Fibroblast of lung (primary cell): ENCODE results near the gene STAM. TPM values are rescaled to one million over a fixed set of nuclear protein-coding genes. Genes with fewer than 3 reads are reported as not detected.

Experiments
- DNase-seq, 2 donors: peaks; one replicate each; pipeline versions ENCODE4 v3.0.0 to v3.0.0-alpha.2; 2010; ENCODE audit warnings: low read depth in 2 of 2
- H2AFZ ChIP-seq: 2 replicates; pipeline ENCODE4 v1.5.1; 2012; ENCODE audit warnings: low read length, control low read depth, inconsistent platforms
- H3K27ac ChIP-seq: 2 replicates; pipeline ENCODE4 v1.5.1; 2011; ENCODE audit warnings: low read length, control low read depth; ENCODE audit not compliant: insufficient read depth
- H3K27me3 ChIP-seq: 2 replicates; pipeline ENCODE4 v1.5.1; 2011; ENCODE audit warnings: mild to moderate bottlenecking, low read length; ENCODE audit not compliant: control insufficient read depth, insufficient read depth
- H3K36me3 ChIP-seq: 2 replicates; pipeline ENCODE4 v1.5.1; 2011; ENCODE audit warnings: low read length; ENCODE audit not compliant: control insufficient read depth, insufficient read depth
- H3K4me1 ChIP-seq: 2 replicates; pipeline ENCODE4 v1.5.1; 2011; ENCODE audit warnings: low read length; ENCODE audit not compliant: control insufficient read depth, insufficient read depth; ENCODE audit errors: extremely low read depth
- H3K4me2 ChIP-seq: 2 replicates; pipeline ENCODE4 v1.5.1; 2011; ENCODE audit warnings: low read length, control low read depth; ENCODE audit not compliant: insufficient read depth; ENCODE audit errors: extremely low read depth
- H3K4me3 ChIP-seq, 4 experiments: fragments of 200-600 bp in 1 of 4; sonication (generic) in 1 of 4; replicated peaks in 1 of 4; 2 replicates each; pipeline ENCODE4 v1.5.1; 2011 to 2016; ENCODE audit warnings: low read length in 4 of 4, low read depth in 3 of 4, mild to moderate bottlenecking in 3 of 4, control low read depth in 2 of 4, inconsistent platforms in 1 of 4, mixed read lengths in 1 of 4; ENCODE audit not compliant: insufficient read depth in 1 of 4; ENCODE audit errors: control extremely low read depth in 1 of 4
- H3K79me2 ChIP-seq: 2 replicates; pipeline ENCODE4 v1.5.1; 2012; ENCODE audit warnings: mild to moderate bottlenecking, low read length, inconsistent platforms; ENCODE audit not compliant: control insufficient read depth, insufficient read depth
- H3K9ac ChIP-seq: 2 replicates; pipeline ENCODE4 v1.5.1; 2011; ENCODE audit warnings: mild to moderate bottlenecking, low read length, control low read depth; ENCODE audit not compliant: insufficient read depth
- H3K9me3 ChIP-seq: 2 replicates; pipeline ENCODE4 v1.5.1; 2012; ENCODE audit warnings: low read depth, low read length; ENCODE audit not compliant: control insufficient read depth, insufficient read depth
- H4K20me1 ChIP-seq: 2 replicates; pipeline ENCODE4 v1.5.1; 2011; ENCODE audit warnings: low read length; ENCODE audit not compliant: control insufficient read depth, insufficient read depth; ENCODE audit errors: extremely low read depth
- EZH2 ChIP-seq: IDR thresholded peaks from 2 replicates; pipeline ENCODE4 v1.5.1; 2012; ENCODE audit warnings: low read length, control low read depth, mild to moderate bottlenecking; ENCODE audit errors: missing control alignments
- polyA plus RNA-seq, 2 donors: library from polyadenylated mRNA; depleted of rRNA in 1 of 2; stranded (reverse) in 1 of 2; unstranded in 1 of 2; fragments of >200 nt; gene quantifications; 2 replicates each; pipeline ENCODE4 v1.2.1, GENCODE V29; 2011 to 2012; ENCODE audit warnings: missing spikeins in 1 of 2
- total RNA-seq: library from RNA; depleted of rRNA; stranded (reverse); fragments of >200 nt; gene quantifications from 2 replicates; pipeline ENCODE4 v1.2.1, GENCODE V29; 2014
- TF ChIP-seq, protein P1 (sequence below), 2 donors: IDR thresholded peaks in 1 of 2; conservative IDR thresholded peaks in 1 of 2; 1 replicate in 1 of 2; 2 replicates in 1 of 2; pipeline ENCODE4 v1.5.1; 2011 to 2012; ENCODE audit warnings: low read length in 2 of 2, control low read depth in 1 of 2, inconsistent platforms in 1 of 2, low read depth in 1 of 2, mild to moderate bottlenecking in 1 of 2

The STAM gene
- total and polyA plus RNA-seq, 2 donors (not counting 1 experiment from before 2014, with no cell fraction given), result 27.9 to 48.7 TPM

DNA sequence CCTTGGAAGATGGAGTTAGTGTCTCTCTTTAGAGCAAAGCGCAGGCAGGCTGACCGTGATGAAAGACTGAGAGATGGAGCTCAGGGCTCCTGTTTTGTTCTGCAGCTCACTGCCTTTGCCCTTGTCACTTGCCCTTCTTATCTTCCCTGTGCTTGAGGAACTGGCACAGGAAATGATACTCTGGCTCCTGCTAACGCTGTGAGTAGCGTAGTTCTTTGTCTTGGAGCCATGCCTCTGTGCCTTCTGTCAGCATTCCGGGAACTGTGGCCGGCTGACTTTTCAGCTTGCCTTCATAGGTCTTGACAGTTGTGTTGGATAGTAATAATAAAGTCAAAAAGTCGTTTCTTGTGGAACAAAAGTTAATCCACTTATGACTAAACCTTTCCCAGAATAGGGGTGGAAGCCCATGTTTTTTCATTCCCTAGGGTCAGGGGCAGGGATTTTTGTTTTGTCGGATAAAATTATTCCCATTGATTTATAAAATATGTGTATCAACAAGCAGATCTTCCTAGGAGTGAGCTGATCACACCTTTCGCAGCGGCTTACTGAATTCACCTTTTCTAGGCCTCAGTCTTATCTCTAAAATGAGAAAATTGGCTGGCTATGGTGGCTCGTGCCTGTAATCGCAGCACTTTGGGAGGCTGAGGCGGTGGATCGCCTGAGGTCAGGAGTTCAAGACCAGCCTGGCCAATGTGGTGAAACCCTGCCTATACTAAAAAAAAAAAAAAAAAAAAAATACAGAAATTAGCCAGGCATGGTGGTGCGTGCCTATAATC is 91.4 kb downstream of the STAM start:
- Histone ChIP-seq H4K20me1 (no peaks in the 10 kb centered on the region), H3K36me3 (no peaks in the 10 kb centered on the region), H3K4me2 (no peak overlapping the region), H3K27ac (no peak overlapping the region), H2AFZ (no peak overlapping the region), H3K9ac (no peak overlapping the region), H3K79me2 (no peaks in the 10 kb centered on the region), H3K27me3 (no peaks in the 10 kb centered on the region), H3K4me1 (no peaks in the 10 kb centered on the region), H3K4me3 (no peak overlapping the region), H3K9me3 (no peaks in the 10 kb centered on the region)
- TF ChIP-seq, protein P1, sequence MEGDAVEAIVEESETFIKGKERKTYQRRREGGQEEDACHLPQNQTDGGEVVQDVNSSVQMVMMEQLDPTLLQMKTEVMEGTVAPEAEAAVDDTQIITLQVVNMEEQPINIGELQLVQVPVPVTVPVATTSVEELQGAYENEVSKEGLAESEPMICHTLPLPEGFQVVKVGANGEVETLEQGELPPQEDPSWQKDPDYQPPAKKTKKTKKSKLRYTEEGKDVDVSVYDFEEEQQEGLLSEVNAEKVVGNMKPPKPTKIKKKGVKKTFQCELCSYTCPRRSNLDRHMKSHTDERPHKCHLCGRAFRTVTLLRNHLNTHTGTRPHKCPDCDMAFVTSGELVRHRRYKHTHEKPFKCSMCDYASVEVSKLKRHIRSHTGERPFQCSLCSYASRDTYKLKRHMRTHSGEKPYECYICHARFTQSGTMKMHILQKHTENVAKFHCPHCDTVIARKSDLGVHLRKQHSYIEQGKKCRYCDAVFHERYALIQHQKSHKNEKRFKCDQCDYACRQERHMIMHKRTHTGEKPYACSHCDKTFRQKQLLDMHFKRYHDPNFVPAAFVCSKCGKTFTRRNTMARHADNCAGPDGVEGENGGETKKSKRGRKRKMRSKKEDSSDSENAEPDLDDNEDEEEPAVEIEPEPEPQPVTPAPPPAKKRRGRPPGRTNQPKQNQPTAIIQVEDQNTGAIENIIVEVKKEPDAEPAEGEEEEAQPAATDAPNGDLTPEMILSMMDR (conservative IDR thresholded peaks at IDR 0.05 in 1 of 2, IDR thresholded peaks at IDR 0.05 in 1 of 2; ENCODE audit: low read depth in 1 of 2, low read length in 2 of 2), result no peak
- TF ChIP-seq EZH2, result no peak
- peak in 1 of 2 donors; percentile 18 for DNase-seq

DNA sequence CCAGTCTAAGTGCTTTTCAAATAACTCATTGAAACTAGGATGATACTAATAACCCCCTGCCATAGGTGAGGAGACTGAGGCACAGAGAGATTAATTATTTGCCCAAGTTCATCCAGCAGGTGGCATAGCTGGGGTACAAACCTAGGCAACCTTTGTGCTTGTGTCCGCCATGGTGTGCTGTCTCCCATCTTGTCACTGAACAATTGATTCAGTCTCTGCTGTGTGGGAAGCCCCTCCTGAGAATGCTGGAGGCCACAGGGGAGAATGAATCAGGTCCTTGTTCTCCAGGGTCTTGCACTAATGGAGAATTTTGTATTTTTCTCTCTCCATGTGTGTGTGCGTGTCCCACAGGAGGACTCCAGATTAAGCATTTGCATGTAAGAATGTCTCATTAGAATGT is 92.3 kb downstream of the STAM start:
- Histone ChIP-seq H3K4me3 (no peak overlapping the region), H3K36me3 (no peaks in the 10 kb centered on the region), H2AFZ (no peak overlapping the region), H3K27ac (no peak overlapping the region), H3K4me1 (no peaks in the 10 kb centered on the region), H3K27me3 (no peaks in the 10 kb centered on the region), H3K4me2 (no peak overlapping the region), H3K9me3 (no peaks in the 10 kb centered on the region), H3K9ac (no peak overlapping the region), H4K20me1 (no peaks in the 10 kb centered on the region), H3K79me2 (no peaks in the 10 kb centered on the region)
- TF ChIP-seq, protein P1 (conservative IDR thresholded peaks at IDR 0.05 in 1 of 2, IDR thresholded peaks at IDR 0.05 in 1 of 2; ENCODE audit: low read depth in 1 of 2, low read length in 2 of 2), result no peak
- TF ChIP-seq EZH2, result no peak
- DNase-seq, result no peak

DNA sequence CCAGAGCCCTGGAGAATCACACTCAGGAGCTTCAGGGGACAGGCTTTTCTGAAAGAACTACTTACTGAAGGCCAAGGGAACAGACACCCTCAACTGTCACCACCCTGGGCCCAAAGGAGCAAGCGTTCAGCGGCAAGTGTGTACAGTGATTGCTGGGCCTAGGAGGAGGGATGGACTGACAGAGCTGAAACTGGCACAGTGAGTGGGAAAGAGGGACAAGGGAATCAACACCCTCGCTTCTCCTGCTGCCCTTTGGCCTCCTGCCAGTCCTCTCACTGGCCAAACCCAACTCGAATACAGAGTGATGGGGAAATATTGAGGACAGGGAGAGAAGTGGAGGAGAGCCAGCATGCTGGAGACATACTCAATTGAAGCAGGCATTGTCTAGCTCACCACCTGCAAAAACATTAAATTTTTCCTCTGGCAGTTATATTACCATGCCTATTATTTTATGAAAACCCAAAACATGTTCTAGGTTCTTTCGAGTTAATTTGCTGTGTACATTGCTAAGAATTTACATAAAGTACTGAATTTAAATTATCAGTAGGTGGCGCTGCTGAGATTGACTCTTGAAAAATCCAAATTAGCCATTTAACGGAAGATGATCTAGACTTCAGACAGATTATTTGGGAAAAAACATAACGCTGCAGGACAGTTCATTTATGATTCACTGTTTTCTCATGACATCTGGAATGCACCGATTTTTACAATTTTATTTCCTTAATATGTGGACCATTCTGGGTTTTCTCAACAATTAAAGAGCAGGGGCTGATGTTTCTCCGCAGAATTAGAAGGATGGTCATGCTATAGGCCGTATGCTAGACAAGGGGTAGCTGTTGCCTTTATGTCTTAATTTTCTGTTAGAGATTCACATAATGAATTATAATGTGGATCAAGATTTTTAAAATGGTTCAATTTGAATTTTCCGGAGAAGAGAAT is 93.3 kb downstream of the STAM start:
- H3K4me1 ChIP-seq, result no peaks in the 10 kb centered on the region
- H3K27me3 ChIP-seq, result no peaks in the 10 kb centered on the region
- no peak overlapping the region for H3K4me3 ChIP-seq
- DNase-seq, result peak; percentile 34 to 61
- TF ChIP-seq EZH2, result no peak
- TF ChIP-seq, protein P1 (conservative IDR thresholded peaks at IDR 0.05 in 1 of 2, IDR thresholded peaks at IDR 0.05 in 1 of 2; ENCODE audit: low read depth in 1 of 2, low read length in 2 of 2), result peak; percentile 32 to 53
- no peak overlapping the region for H2AFZ ChIP-seq
- H3K36me3 ChIP-seq, result no peaks in the 10 kb centered on the region
- H3K4me2 ChIP-seq, result no peak overlapping the region
- H3K79me2 ChIP-seq, result no peaks in the 10 kb centered on the region
- no peaks in the 10 kb centered on the region for H3K9me3 ChIP-seq
- no peak overlapping the region for H3K9ac ChIP-seq
- no peaks in the 10 kb centered on the region for H4K20me1 ChIP-seq
- H3K27ac ChIP-seq, result no peak overlapping the region
